Spleen (tissue), 11 donors: Measurements from ENCODE around the gene SLC1A3. TPM values are rescaled to one million over a fixed set of nuclear protein-coding genes. Genes with fewer than 3 reads are reported as not detected.

Source experiments
- DNase-seq: peaks from one replicate; pipeline ENCODE4 v3.0.0-alpha.2; 2020
- H3K27ac ChIP-seq, 8 donors: fragments of 200-600 bp; sonication (generic) in 7 of 8; 1 replicate in 4 of 8; 2 replicates in 4 of 8; pipeline versions ENCODE4 v1.5.0 to v1.8.0; 2016 to 2021; ENCODE audit warnings: inconsistent platforms in 4 of 8, mild to moderate bottlenecking in 4 of 8, moderate library complexity in 1 of 8
- H3K27me3 ChIP-seq, 7 donors: fragments of 200-600 bp; sonication (generic) in 6 of 7; replicated peaks in 1 of 7; 1 replicate in 4 of 7; 2 replicates in 3 of 7; pipeline versions ENCODE4 v1.5.0 to v1.8.0; 2016 to 2021; ENCODE audit warnings: inconsistent platforms in 3 of 7, mild to moderate bottlenecking in 1 of 7
- H3K36me3 ChIP-seq, 6 donors: fragments of 200-600 bp; sonication (generic) in 5 of 6; 1 replicate in 4 of 6; 2 replicates in 2 of 6; pipeline versions ENCODE4 v1.5.0 to v1.8.0; 2016 to 2021; ENCODE audit warnings: inconsistent platforms in 2 of 6
- H3K4me1 ChIP-seq, 6 donors: fragments of 200-600 bp; sonication (generic) in 5 of 6; 1 replicate in 3 of 6; 2 replicates in 3 of 6; pipeline versions ENCODE4 v1.5.0 to v1.8.0; 2016 to 2021; ENCODE audit warnings: inconsistent platforms in 3 of 6
- H3K4me3 ChIP-seq, 8 donors: fragments of 200-600 bp; sonication (generic) in 7 of 8; 1 replicate in 4 of 8; 2 replicates in 4 of 8; pipeline versions ENCODE4 v1.5.0 to v1.8.0; 2016 to 2021; ENCODE audit warnings: inconsistent platforms in 4 of 8, mild to moderate bottlenecking in 4 of 8, moderate library complexity in 2 of 8
- H3K9me3 ChIP-seq, 8 donors: fragments of 200-600 bp; sonication (generic) in 7 of 8; 1 replicate in 4 of 8; 2 replicates in 4 of 8; pipeline versions ENCODE4 v1.5.0 to v1.8.0; 2016 to 2021; ENCODE audit warnings: inconsistent platforms in 4 of 8
- POLR2A ChIP-seq, 3 donors: fragments of 450-650 bp; IDR thresholded peaks; one replicate each; pipeline ENCODE4 v1.5.1; 2017; ENCODE audit warnings: antibody characterized with exemption in 3 of 3, mild to moderate bottlenecking in 1 of 3
- POLR2AphosphoS5 ChIP-seq, 3 donors: sonication (generic); formaldehyde crosslinking; IDR thresholded peaks; one replicate each; pipeline ENCODE4 v1.5.1; 2017; ENCODE audit warnings: antibody characterized with exemption in 3 of 3
- WGBS, 5 donors: extraction: QIAGEN DNeasy Blood & Tissue Kit in 3 of 5; methylation state at CpG; one replicate each; pipeline versions ENCODE4 v1.1.5 to v1.1.7; 2013 to 2018; 5-methylcytosine and 5-hydroxymethylcytosine counted together
- intact Hi-C: fragments of 100-400 bp; cut with DNase I; formaldehyde crosslinking; loops from one replicate; pipeline ENCODE4 v1.15.0; 2023; ENCODE audit warnings: low total_unique reads
- polyA plus RNA-seq, 3 donors: library from polyadenylated mRNA; stranded (reverse); fragments of 200-250 nt; gene quantifications; one replicate each; pipeline ENCODE4 v1.2.1, GENCODE V29; 2013
- total RNA-seq, 7 donors: library from RNA; depleted of rRNA in 3 of 7; stranded (reverse); fragments of >200 nt in 3 of 7; fragmentation: NEBNext Ultra II Directional in 4 of 7; extraction: Animal tissue kit (Norgen Biotek cat#: 25700) in 4 of 7; gene quantifications; one replicate each; pipeline versions ENCODE4 v1.1.0 to v1.2.1, GENCODE V29; 2016 to 2021
- TF ChIP-seq, protein P1 (sequence below), 11 experiments: fragments of 200-600 bp in 7 of 11; fragments of 450-650 bp in 4 of 11; sonication (generic) in 4 of 11; IDR thresholded peaks in 8 of 11; conservative IDR thresholded peaks in 3 of 11; 1 replicate in 7 of 11; 2 replicates in 4 of 11; pipeline versions ENCODE4 v1.4.0 to v1.8.0; 2016 to 2021; ENCODE audit warnings: antibody characterized with exemption in 11 of 11, inconsistent platforms in 4 of 11, mild to moderate bottlenecking in 1 of 11
- donor health status: healthy with polysubstance abuse.
- donor health status: DM: no; HTN: no; CAD: no; lungs with moderate emphysema.
- donor health status: DM: no; HTN: no; CAD: no.
- donor health status: Bipolar disorder and iron deficiency.
- donor health status: healthy.
- donor health status: DM: no; HTN: no; CAD: no.
- donor health status: DM: yes; HTN: yes; CAD: no.

The SLC1A3 gene
- total and polyA plus RNA-seq, 10 donors, result 1.5 to 54.7 (median 25.2) TPM

DNA sequence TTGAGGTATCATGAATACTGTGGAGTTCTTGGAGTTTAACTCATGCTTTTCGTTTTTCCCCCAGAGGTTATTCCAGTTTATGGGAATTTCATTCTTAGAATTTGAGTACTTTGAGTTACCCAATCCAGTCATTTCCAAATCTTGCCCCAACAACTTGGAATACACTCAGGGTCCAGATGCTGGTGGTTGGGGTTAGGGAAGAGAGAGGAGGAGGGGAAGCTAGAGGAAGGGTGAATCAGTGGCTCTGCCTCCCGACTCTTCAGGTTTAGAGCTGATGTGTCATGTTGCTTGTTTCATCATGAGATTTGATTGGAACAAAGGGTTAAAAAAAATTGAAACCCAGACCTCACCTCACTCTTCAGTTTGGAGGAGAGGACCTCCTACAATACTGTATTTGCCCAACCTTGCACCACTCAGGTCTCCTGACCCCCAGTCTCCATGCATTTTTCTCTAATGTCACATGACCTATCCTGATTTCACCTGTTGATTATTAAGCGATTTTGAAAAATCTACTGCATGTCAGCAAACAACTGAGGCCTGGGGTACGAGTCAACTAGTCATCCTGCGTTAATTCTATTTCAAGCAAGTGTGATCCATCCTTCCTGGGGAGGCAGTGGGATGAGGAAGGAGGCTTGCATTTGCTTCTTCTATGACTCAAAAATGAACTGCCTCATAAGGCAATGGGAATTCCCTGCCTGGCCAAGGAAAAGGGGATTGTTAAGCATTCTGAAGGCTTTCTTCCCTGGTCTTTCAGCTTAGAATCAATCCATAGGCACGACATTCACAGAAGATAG lies 6.2 kb upstream of the SLC1A3 start:
- no peaks in the 10 kb centered on the region for H3K36me3 ChIP-seq
- H3K27me3 ChIP-seq, result peaks cover 0 to 32% (median 4%) of the 10 kb centered on the region in 7 donors
- intact Hi-C loops, result no loop called here
- DNase-seq, result no peak
- WGBS, 5 donors, result 69 to 78% (median 73%) methylated on average over 6 of the region's 6 CpGs
- TF ChIP-seq POLR2AphosphoS5 (IDR thresholded peaks at IDR 0.05), result no peak
- TF ChIP-seq POLR2A (IDR thresholded peaks at IDR 0.05), result no peak
- TF ChIP-seq, protein P1, sequence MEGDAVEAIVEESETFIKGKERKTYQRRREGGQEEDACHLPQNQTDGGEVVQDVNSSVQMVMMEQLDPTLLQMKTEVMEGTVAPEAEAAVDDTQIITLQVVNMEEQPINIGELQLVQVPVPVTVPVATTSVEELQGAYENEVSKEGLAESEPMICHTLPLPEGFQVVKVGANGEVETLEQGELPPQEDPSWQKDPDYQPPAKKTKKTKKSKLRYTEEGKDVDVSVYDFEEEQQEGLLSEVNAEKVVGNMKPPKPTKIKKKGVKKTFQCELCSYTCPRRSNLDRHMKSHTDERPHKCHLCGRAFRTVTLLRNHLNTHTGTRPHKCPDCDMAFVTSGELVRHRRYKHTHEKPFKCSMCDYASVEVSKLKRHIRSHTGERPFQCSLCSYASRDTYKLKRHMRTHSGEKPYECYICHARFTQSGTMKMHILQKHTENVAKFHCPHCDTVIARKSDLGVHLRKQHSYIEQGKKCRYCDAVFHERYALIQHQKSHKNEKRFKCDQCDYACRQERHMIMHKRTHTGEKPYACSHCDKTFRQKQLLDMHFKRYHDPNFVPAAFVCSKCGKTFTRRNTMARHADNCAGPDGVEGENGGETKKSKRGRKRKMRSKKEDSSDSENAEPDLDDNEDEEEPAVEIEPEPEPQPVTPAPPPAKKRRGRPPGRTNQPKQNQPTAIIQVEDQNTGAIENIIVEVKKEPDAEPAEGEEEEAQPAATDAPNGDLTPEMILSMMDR (IDR thresholded peaks at IDR 0.05 in 8 of 11, conservative IDR thresholded peaks at IDR 0.05 in 3 of 11), result no peak
- H3K4me3 ChIP-seq, result no peak overlapping the region
- no peak overlapping the region for H3K27ac ChIP-seq
- no peaks in the 10 kb centered on the region for H3K9me3 ChIP-seq
- H3K4me1 ChIP-seq, result peaks cover 0 to 3% (median 0%) of the 10 kb centered on the region in 6 donors

DNA sequence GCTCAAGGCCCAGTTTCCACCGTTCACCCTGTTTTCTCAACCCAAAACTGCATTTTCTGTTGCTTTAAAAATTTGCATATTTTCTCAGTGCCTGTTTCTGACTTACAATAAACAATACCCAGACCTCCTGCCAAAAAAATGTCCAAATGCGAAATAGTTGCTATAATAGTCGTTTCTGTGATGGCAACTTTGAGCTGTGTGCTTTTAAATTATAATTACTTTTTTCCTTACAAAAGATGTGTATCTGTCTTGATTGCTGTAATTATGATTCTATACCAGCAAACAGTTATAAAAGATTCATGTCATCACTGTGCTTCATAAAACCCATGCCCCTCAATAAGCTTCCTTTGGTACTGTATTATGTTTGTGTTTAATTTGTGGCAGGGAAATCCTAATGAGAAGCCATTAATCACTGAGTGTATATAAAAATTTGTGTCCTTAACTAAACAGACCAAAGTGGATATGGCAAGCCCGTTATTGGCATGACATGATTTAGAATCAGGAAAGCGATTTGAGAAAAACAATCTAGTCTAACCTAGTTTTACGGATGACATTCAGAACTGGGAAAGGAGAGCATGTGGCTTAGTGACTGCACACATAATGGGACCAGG lies 5.4 kb upstream of the SLC1A3 start:
- Histone ChIP-seq H3K27me3 (peaks cover 0 to 40% (median 9%) of the 10 kb centered on the region in 7 donors), H3K4me3 (no peak overlapping the region), H3K9me3 (no peaks in the 10 kb centered on the region), H3K4me1 (peaks cover 0 to 11% (median 3%) of the 10 kb centered on the region in 6 donors), H3K36me3 (no peaks in the 10 kb centered on the region), H3K27ac (no peak overlapping the region)
- 75 to 85% (median 77%) methylated on average over 6 of the region's 6 CpGs for WGBS, 5 donors
- intact Hi-C loops, result no loop called here
- no peak for TF ChIP-seq POLR2A (IDR thresholded peaks at IDR 0.05)
- TF ChIP-seq, protein P1 (IDR thresholded peaks at IDR 0.05 in 8 of 11, conservative IDR thresholded peaks at IDR 0.05 in 3 of 11), result no peak
- no peak for TF ChIP-seq POLR2AphosphoS5 (IDR thresholded peaks at IDR 0.05)
- DNase-seq, result no peak

DNA sequence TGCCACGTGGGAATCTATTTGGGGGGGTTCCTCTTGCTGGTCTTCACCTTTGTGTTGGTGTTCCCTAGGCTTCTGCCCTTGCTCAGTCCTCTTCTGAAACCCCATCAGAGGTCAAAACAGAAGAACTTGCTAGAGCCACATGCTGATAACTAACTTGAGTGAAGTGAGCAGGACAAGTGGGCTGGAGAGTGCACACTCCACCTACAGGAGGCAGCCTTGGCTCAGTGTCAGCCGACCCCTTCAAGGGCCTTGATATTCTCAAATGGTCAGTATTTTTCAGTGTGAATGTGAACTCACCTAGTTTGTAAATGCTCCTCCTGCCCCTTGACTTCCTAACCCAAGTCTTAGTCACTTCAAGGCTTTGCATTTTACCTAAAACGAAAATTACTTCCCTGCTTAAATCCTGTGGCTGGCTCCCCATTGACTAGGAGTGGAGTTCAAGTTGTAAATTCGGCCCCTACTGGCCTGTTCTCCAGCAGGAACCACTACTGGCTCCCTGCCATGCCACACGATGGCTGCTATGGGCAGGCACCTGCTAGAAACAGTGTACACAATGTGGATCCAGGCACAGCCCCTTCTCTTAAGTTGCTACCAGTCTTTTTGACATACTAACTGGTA lies 3.6 kb upstream of the SLC1A3 start:
- Histone ChIP-seq H3K27me3 (peaks cover 0 to 58% (median 25%) of the 10 kb centered on the region in 7 donors), H3K27ac (no peak overlapping the region), H3K36me3 (no peaks in the 10 kb centered on the region), H3K4me3 (no peak overlapping the region), H3K4me1 (peaks cover 0 to 29% (median 15%) of the 10 kb centered on the region in 6 donors), H3K9me3 (no peaks in the 10 kb centered on the region)
- 35 to 62% (median 43%) methylated on average over 5 of the region's 5 CpGs for WGBS, 5 donors
- intact Hi-C loops, result no loop called here
- no peak for TF ChIP-seq POLR2A (IDR thresholded peaks at IDR 0.05)
- TF ChIP-seq POLR2AphosphoS5 (IDR thresholded peaks at IDR 0.05), result no peak
- TF ChIP-seq, protein P1 (IDR thresholded peaks at IDR 0.05 in 8 of 11, conservative IDR thresholded peaks at IDR 0.05 in 3 of 11), result no peak
- DNase-seq, result no peak

DNA sequence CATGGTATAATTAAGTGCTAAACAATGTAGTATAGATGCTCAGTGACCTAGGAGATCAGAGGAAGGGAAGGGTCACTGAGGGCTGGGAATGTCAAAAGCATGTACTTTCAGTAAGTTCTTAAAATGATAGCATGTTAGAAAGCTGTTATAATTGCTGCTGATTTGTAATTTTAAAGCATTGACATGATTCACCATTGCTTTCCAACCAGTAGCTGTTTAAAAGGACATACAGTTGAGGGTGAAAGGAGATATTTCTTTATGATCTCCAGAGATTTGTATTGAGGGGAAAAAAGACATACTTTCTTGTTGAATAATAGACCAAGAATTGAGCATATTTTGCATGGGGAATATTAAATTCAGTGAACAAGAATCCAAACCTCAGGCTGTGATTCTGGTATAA lies 1.2 kb upstream of the SLC1A3 start:
- no peak for DNase-seq
- no peaks in the 10 kb centered on the region for H3K36me3 ChIP-seq
- no peak overlapping the region for H3K27ac ChIP-seq
- peaks cover 0 to 81% (median 34%) of the 10 kb centered on the region in 7 donors for H3K27me3 ChIP-seq
- H3K4me3 ChIP-seq, result no peak overlapping the region
- H3K9me3 ChIP-seq, result no peaks in the 10 kb centered on the region
- H3K4me1 ChIP-seq, result peaks cover 0 to 33% (median 15%) of the 10 kb centered on the region in 6 donors
- intact Hi-C loops, result no loop called here
- TF ChIP-seq POLR2A (IDR thresholded peaks at IDR 0.05), result no peak
- TF ChIP-seq POLR2AphosphoS5 (IDR thresholded peaks at IDR 0.05), result no peak
- TF ChIP-seq, protein P1 (IDR thresholded peaks at IDR 0.05 in 8 of 11, conservative IDR thresholded peaks at IDR 0.05 in 3 of 11), result no peak
